KMS-11 (cell line): ENCODE data around the gene FBXO17.

Experiments
- H2AFZ ChIP-seq: fragments of 200-600 bp; sonication (generic); 2 replicates; pipeline ENCODE4 v1.6.1; 2016; ENCODE audit warnings: antibody characterized with exemption, mixed run types, low read depth
- H3K27ac ChIP-seq: fragments of 200-600 bp; sonication (generic); 2 replicates; pipeline ENCODE4 v1.6.1; 2016; ENCODE audit warnings: mild to moderate bottlenecking, mixed run types
- H3K27me3 ChIP-seq: fragments of 200-600 bp; sonication (generic); 2 replicates; pipeline ENCODE4 v1.6.1; 2017; ENCODE audit warnings: mild to moderate bottlenecking, low read depth, mixed run types, moderate library complexity; ENCODE audit not compliant: insufficient read depth
- H3K36me3 ChIP-seq: fragments of 200-600 bp; sonication (generic); 2 replicates; pipeline ENCODE4 v1.6.1; 2017; ENCODE audit warnings: mild to moderate bottlenecking, mixed run types; ENCODE audit not compliant: insufficient read depth
- H3K4me1 ChIP-seq: fragments of 200-600 bp; sonication (generic); 2 replicates; pipeline ENCODE4 v1.6.1; 2016; ENCODE audit warnings: mild to moderate bottlenecking, low read depth, mixed run types; ENCODE audit not compliant: poor library complexity, severe bottlenecking
- H3K4me2 ChIP-seq: fragments of 200-600 bp; sonication (generic); 2 replicates; pipeline ENCODE4 v1.7.0; 2016; ENCODE audit warnings: mild to moderate bottlenecking, mixed run types
- H3K4me3 ChIP-seq: fragments of 200-600 bp; sonication (generic); IDR thresholded peaks from 2 replicates; pipeline ENCODE4 v1.6.1; 2017; ENCODE audit warnings: low read depth, low read length, mixed read lengths; ENCODE audit not compliant: insufficient read depth
- H3K79me2 ChIP-seq: fragments of 200-600 bp; sonication (generic); 2 replicates; pipeline ENCODE4 v1.6.1; 2016; ENCODE audit warnings: low read depth, mixed run types; ENCODE audit not compliant: insufficient read depth
- H3K9ac ChIP-seq: fragments of 200-600 bp; sonication (generic); 2 replicates; pipeline ENCODE4 v1.6.1; 2016; ENCODE audit warnings: mild to moderate bottlenecking, mixed run types
- H4K20me1 ChIP-seq: fragments of 200-600 bp; sonication (generic); 2 replicates; pipeline ENCODE4 v1.6.1; 2016; ENCODE audit warnings: mild to moderate bottlenecking, mixed run types; ENCODE audit not compliant: insufficient read depth
- TF ChIP-seq, protein P1 (sequence below): fragments of 200-600 bp; sonication (generic); conservative IDR thresholded peaks from 2 replicates; pipeline ENCODE4 v1.6.1; 2017; ENCODE audit warnings: low read depth, mild to moderate bottlenecking, antibody characterized with exemption, low read length, moderate library complexity, mixed read lengths

FBXO17 gene

DNA sequence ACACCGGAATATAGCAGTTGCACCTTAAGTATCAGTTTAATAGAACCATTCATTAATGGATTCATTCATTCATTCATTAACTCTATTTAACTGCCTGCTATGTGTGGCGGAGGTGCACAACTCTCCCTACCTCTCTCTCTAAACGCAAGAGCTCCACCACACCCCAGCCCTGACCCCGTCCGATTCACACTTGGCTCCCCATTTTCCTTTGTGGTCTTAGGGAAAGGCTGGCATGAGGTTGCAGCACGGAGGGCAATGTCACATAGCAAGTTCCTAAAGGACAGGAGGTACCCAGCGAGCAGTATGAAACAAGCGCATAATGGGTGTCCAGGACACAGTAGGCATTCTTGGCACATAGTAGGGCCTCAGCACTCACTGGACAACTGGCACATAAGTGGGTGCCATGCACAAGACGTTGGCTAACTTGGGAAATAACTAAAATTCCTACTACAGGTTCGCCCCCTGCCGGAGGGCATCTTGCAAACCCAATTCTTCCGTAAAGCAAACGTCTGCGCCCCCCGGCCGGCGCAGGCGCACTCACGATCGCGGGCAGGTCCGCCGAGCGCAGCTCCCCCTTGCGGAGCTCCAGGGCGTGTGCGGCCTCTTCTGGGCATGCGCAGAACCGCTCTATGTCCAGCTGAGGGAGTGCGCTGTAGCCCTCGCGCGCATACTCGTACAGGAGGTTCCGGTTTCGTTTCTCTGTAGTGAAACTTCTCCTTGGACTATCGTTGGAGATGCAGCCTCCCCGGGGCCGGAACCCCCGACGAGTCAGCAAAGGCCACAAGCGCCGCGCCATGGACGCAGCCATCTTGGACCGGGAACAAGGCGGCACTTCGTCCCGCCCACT is 45.4 kb downstream of the FBXO17 start, which contains the start of gene SARS2:
TSS of gene SARS2 (minus strand) at position 835 of the 847 bp plus-strand sequence. CDS start at position 808, 27 bp downstream.
- no peak within 1 kb of the TSS for H3K4me3 ChIP-seq
- TF ChIP-seq, protein P1, sequence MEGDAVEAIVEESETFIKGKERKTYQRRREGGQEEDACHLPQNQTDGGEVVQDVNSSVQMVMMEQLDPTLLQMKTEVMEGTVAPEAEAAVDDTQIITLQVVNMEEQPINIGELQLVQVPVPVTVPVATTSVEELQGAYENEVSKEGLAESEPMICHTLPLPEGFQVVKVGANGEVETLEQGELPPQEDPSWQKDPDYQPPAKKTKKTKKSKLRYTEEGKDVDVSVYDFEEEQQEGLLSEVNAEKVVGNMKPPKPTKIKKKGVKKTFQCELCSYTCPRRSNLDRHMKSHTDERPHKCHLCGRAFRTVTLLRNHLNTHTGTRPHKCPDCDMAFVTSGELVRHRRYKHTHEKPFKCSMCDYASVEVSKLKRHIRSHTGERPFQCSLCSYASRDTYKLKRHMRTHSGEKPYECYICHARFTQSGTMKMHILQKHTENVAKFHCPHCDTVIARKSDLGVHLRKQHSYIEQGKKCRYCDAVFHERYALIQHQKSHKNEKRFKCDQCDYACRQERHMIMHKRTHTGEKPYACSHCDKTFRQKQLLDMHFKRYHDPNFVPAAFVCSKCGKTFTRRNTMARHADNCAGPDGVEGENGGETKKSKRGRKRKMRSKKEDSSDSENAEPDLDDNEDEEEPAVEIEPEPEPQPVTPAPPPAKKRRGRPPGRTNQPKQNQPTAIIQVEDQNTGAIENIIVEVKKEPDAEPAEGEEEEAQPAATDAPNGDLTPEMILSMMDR: peak; percentile 99
- H4K20me1 ChIP-seq: no peaks in the 10 kb centered on the region
- H2AFZ ChIP-seq: peak within 1 kb of the TSS; percentile 82
- peaks cover 18% of the 10 kb centered on the region for H3K4me1 ChIP-seq
- H3K79me2 ChIP-seq: peaks cover 20% of the 10 kb centered on the region
- peak within 1 kb of the TSS; percentile 91 for H3K4me2 ChIP-seq
- H3K27me3 ChIP-seq: no peaks in the 10 kb centered on the region
- peak within 1 kb of the TSS; percentile 78 for H3K9ac ChIP-seq
- H3K27ac ChIP-seq: peak within 1 kb of the TSS; percentile 73
- H3K36me3 ChIP-seq: 0 out of 2 replicates have a peak, but pooled peaks cover 7% of the 10 kb centered on the region

DNA sequence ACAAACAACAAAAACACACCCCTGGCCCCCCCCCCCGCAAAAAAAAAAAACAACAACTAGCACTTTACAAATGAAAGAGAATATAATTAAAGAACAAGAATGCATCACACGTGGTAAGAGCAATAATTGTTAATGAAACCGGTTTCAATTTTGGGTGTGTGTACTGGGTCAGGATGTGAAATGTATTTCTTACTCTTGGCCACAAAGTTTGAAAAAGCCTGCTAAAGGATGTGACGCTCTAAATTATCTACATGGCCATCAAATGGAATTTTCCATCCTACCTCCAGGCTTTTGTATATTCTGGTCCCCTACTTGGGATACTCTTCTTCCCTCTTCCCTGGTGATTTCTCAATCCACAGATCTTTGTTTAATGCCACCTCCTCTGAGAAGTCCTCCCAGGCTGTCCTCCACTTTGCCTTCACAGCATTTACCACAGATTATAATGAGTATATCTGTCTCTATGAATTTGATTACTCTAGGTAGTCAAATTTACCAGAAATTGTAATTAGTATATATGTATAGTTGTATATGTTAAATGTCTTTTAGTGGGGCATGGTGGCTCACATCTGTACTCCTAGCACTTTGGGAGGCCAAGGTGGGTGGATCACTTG is 47.0 kb downstream of the FBXO17 start:
- Histone ChIP-seq H3K27me3 (no peaks in the 10 kb centered on the region), H3K4me1 (peaks cover 18% of the 10 kb centered on the region), H3K27ac (no peak overlapping the region), H3K79me2 (peaks cover 20% of the 10 kb centered on the region), H3K36me3 (0 out of 2 replicates have a peak, but pooled peaks cover 7% of the 10 kb centered on the region), H3K4me2 (no peak overlapping the region), H3K9ac (no peak overlapping the region), H2AFZ (no peak overlapping the region), H3K4me3 (no peak overlapping the region), H4K20me1 (no peaks in the 10 kb centered on the region)
- TF ChIP-seq, protein P1: no peak

DNA sequence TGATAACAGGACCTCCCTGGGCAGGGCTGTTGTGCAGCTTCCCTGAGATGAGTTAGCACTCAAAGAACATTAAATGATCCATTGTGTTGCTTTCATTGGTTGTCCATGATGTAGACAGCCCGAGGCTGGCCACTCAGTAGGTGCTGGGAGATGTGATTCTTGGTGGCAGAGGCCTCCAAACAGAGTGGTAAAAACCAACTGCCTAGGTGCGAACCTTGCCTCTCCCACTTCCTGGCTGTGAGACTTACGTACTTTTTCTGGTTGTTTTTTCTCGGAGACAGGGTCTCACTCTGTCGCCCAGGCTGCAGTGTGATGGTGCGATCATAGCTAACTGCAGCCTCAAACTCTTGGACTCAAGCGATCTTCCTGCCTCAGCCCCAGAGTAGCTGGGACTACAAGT is 51.2 kb downstream of the FBXO17 start:
- no peaks in the 10 kb centered on the region for H3K79me2 ChIP-seq
- H3K36me3 ChIP-seq: no peaks in the 10 kb centered on the region

DNA sequence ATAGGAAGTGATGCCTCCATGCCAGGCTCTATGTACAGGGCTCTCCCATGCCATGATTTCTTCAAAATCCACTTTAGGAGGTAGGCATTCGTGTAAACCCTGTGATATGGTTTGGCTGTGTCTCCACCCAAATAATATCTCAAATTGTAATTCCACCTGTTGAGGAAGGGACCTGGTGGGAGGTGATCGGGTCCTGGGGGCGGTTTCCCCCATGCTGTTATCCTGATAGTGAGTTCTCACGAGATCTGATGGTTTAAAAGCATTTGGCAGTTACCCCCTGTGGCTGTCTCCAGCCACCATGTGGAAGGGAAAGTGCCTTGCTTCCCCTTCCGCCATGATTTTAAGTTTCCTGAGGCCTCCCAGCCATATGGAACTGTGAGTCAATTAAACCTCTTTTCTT is 53.1 kb downstream of the FBXO17 start:
- Histone ChIP-seq H3K4me1 (no peaks in the 10 kb centered on the region), H3K79me2 (no peaks in the 10 kb centered on the region), H3K4me2 (no peak overlapping the region), H3K36me3 (no peaks in the 10 kb centered on the region), H4K20me1 (no peaks in the 10 kb centered on the region), H3K27ac (no peak overlapping the region), H3K27me3 (no peaks in the 10 kb centered on the region), H3K9ac (no peak overlapping the region), H2AFZ (no peak overlapping the region), H3K4me3 (no peak overlapping the region)
- TF ChIP-seq, protein P1: no peak

More for the DNA sequence above, 51.2 kb downstream of the FBXO17 start:
- H4K20me1 ChIP-seq: no peaks in the 10 kb centered on the region
- peaks cover 6% of the 10 kb centered on the region for H3K4me1 ChIP-seq
- H3K4me3 ChIP-seq: no peak overlapping the region
- no peak overlapping the region for H3K4me2 ChIP-seq
- TF ChIP-seq, protein P1: no peak
- no peak overlapping the region for H3K9ac ChIP-seq
- H3K27me3 ChIP-seq: no peaks in the 10 kb centered on the region
- no peak overlapping the region for H3K27ac ChIP-seq
- no peak overlapping the region for H2AFZ ChIP-seq
